Fibroblast of skin of right biceps (primary cell): ENCODE measurements around the gene HRH4.

Experiments used
- DNase-seq: peaks from one replicate; pipeline ENCODE4 v3.0.0-alpha.2; 2013

The HRH4 gene

DNA sequence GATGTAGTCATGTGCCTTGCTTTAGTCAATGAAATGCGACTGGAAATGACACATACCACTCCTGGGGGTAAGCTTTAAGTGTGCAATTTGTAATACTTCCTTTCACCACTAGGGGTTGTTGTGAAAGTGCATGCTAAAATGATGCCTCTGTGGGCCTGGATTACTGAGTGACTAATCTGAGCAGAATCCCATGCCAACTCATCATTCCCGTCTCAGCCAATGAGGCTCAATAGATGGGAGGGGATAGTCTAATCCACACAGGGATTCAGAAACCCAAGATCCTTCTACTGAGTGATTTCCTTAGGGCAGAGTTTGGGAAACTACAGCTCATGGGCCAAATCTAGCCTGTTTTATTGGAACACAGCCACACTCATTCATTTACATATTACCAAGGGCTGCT lies 54.0 kb downstream of the HRH4 start:
- peak; percentile 68 for DNase-seq

DNA sequence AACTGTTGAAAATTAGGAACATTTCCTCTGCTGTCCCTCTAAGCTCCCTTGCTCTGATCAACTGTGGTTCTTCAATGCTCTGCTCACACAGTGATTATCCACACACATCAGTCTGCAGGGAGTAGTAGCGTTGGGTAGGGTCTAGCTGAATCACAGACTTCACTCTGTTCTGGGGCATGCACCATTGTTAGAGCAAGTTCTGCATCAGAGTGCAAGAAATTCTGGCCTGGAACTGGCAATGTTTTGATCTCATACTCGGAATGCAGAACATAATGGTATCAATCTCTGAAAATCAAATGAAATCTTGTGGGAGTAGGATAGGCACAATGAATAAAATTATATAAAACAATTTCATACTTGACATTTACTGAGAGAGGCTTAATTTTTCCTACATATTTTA lies 55.3 kb downstream of the HRH4 start:
- no peak for DNase-seq

DNA sequence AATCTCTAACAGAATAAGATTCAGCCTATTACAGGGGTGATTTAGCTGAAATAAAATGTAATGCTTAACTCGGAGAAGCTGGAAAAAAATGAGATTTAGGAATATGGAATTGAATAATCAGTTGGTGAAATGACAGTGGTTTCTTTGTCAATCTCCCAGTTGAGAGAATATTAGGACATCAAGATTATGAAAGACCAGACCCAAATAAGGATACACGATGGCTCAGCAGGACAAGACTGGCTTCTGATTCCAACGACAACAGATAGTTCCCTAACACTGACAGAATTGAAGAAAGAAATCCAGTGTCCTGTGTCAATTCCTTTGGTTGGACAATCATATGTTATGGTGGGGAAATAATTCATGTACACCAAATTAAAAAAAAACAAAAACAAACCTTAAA lies 55.8 kb downstream of the HRH4 start:
- DNase-seq: no peak

DNA sequence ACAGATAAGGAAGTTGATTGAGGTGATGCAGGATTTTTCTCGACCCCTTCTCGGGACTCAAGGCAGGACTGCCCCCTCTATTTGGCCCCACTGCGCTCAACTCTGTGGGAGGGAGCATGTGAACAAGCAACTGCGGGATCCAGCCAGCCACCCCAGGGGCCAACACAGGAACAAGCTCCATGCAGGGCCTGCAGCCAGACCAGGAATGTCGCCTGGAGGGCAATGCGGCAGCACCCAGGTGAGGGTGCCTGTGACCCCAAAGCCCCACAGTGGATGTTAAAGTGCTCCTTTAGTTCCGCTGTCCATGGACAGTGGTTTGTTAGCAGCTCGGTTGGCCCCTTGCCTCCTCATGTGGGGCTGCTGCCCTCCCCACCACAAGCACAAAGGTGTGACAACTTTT lies 57.1 kb downstream of the HRH4 start:
- no peak for DNase-seq

DNA sequence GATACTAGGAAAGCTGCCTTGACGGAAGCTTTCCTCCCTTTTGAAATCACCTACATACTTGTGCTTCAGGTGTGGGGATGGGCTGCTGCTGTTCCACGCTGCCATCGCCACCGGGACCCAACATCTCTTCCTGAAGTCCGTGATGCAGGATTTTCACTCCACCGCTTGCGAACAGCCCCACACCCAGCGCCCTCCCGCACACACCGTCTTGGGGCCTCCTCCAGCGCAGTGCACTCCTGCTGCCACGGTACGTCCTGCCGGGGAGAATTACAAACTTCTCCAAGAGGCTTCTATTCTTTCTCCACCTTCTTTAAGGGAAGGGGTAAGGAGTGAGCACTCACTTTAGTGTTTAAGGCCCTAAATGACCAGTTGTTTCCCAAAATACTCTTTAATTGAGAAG lies 58.2 kb downstream of the HRH4 start:
- no peak for DNase-seq
